Measurements from ENCODE around the gene TUNAR. TPM values are rescaled to one million over a fixed set of nuclear protein-coding genes. Genes with fewer than 3 reads are reported as not detected.

TUNAR gene
- total and polyA plus RNA-seq, 2 of the 4 experiments (the other 2 are of a cell fraction) = not detected

DNA sequence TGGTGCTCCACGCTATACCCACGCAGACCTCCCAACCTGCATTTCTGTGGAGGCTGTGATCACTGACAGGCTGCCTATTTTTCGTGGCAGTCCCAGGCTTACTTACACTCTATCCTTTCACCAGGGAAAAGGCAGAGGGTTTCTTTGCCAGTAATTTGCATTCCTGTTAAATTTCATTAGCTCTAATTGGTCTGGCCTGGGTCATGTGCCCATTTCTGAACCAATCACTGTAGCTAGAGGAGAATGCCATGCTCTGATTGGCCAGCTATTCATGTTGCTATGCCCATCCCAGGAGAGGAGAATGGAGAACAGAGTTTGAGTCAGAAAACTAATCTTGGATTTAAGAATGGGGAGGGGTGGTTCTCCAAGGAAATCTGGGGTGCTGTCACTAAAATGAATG lies 43.2 kb upstream of the TUNAR start:
- Histone ChIP-seq H2BK5ac (ENCODE audit: low read depth, low read length, poor library complexity, severe bottlenecking) (no peak overlapping the region), H3K79me1 (ENCODE audit: low read depth in 1 of 2, low read length in 2 of 2) (no peaks in the 10 kb centered on the region), H3K36me3 (ENCODE audit: control insufficient read depth, insufficient read depth, low read length) (no peaks in the 10 kb centered on the region), H2BK120ac (ENCODE audit: low read depth, low read length) (no peak overlapping the region), H2BK15ac (ENCODE audit: low read depth, low read length) (no peak overlapping the region), H3K18ac (ENCODE audit: low read depth, low read length) (no peak overlapping the region), H3K9me3 (ENCODE audit: control insufficient read depth, insufficient read depth, low read length) (no peaks in the 10 kb centered on the region; the same call in 1 of the 2 replicates), H3K4me2 (ENCODE audit: low read depth, low read length) (no peak overlapping the region), H3K27ac (ENCODE audit: insufficient read depth, low read length) (no peak overlapping the region), H2AFZ (replicated peaks; ENCODE audit: low read length, poor library complexity) (no peak overlapping the region), H4K8ac (ENCODE audit: low read depth in 2 of 2, low read length in 2 of 2) (no peak overlapping the region), H3K27me3 (ENCODE audit: control insufficient read depth, insufficient read depth, low read length) (no peaks in the 10 kb centered on the region), H4K91ac (ENCODE audit: insufficient read depth, low read depth, low read length) (no peak overlapping the region), H3K9me1 (ENCODE audit: insufficient read depth, low read length) (no peaks in the 10 kb centered on the region), H3K4me3 (ENCODE audit: insufficient read depth, low read depth, low read length) (no peak overlapping the region), H3K9ac (ENCODE audit: low read depth, low read length) (no peak overlapping the region), H3K14ac (replicated peaks; ENCODE audit: low read depth, low read length) (no peak overlapping the region), H2BK20ac (ENCODE audit: low read depth, low read length) (no peak overlapping the region), H3K23ac (ENCODE audit: low read depth, low read length) (no peak overlapping the region), H3K56ac (ENCODE audit: extremely low read depth, insufficient read depth, low read length) (no peak overlapping the region), H4K5ac (ENCODE audit: low read depth, low read length) (no peak overlapping the region), H4K20me1 (ENCODE audit: insufficient read depth, low read length) (no peaks in the 10 kb centered on the region), H2AK5ac (ENCODE audit: low read depth, low read length) (no peak overlapping the region), H3K4ac (ENCODE audit: low read depth, low read length) (no peak overlapping the region), H3K4me1 (ENCODE audit: control insufficient read depth, insufficient read depth, low read length) (no peaks in the 10 kb centered on the region), H2AK9ac (replicated peaks; ENCODE audit: low read depth, low read length, poor library complexity) (no peak overlapping the region)
- TF ChIP-seq, protein P1, sequence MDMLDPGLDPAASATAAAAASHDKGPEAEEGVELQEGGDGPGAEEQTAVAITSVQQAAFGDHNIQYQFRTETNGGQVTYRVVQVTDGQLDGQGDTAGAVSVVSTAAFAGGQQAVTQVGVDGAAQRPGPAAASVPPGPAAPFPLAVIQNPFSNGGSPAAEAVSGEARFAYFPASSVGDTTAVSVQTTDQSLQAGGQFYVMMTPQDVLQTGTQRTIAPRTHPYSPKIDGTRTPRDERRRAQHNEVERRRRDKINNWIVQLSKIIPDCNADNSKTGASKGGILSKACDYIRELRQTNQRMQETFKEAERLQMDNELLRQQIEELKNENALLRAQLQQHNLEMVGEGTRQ (IDR thresholded peaks at IDR 0.05; ENCODE audit: low read depth, low read length) = peak; percentile 47; the same call in 1 of the 2 replicates
- TF ChIP-seq, protein P2, sequence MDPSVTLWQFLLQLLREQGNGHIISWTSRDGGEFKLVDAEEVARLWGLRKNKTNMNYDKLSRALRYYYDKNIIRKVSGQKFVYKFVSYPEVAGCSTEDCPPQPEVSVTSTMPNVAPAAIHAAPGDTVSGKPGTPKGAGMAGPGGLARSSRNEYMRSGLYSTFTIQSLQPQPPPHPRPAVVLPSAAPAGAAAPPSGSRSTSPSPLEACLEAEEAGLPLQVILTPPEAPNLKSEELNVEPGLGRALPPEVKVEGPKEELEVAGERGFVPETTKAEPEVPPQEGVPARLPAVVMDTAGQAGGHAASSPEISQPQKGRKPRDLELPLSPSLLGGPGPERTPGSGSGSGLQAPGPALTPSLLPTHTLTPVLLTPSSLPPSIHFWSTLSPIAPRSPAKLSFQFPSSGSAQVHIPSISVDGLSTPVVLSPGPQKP (IDR thresholded peaks at IDR 0.05; ENCODE audit: borderline replicate concordance, low read depth, low read length) = no peak
- intact Hi-C loops (cut with micrococcal nuclease) = no loop called here
- no TSS peak for BruUV-seq (replicated peaks)
- ATAC-seq (ENCODE audit: low read depth) = no peak
- ChIA-PET POLR2A (ENCODE audit: unreplicated experiment) (interaction anchor here (0.5 kb wide), 1 partner anchor 21 kb away, joined by 7 read pairs; no protein-coding TSS in a partner anchor), CTCF (no interaction called here)
- DNase-seq = no peak
- in situ Hi-C loops (cut with MboI; ENCODE audit: low sequenced_read_pairs) = no loop called here
- WGBS, 2 experiments (ENCODE audit: extremely low coverage in 2 of 2, insufficient read length in 1 of 2) = 51% methylated on average over 2 of the region's 3 CpGs; no CpG with 5 or more reads in 1 of the 2 experiments
- dilution Hi-C loops (cut with HindIII; ENCODE audit: low sequenced_read_pairs, unreplicated experiment) = no loop called here
